GM12891 (cell line): ENCODE results near the gene ZNF837.
"Not testable (repeated sequence)": the region's sequence is repeated elsewhere in the genome, so short reads cannot be mapped to it uniquely, and the experiment has no call there.

Experiments
- DNase-seq: peaks from one replicate; pipeline ENCODE4 v3.0.0; 2011; ENCODE audit warnings: low spot score; ENCODE audit not compliant: insufficient read length
- FAIRE-seq: peaks from 2 replicates; lab custom pipeline; 2011; peaks lifted over from hg19 to GRCh38; lab: Jason Lieb, UNC
- PAX5 ChIP-seq: IDR thresholded peaks from 2 replicates; pipeline ENCODE4 v1.6.1; 2011; ENCODE audit warnings: low read length, moderate library complexity, mild to moderate bottlenecking; ENCODE audit not compliant: insufficient read depth, severe bottlenecking
- POLR2A ChIP-seq: IDR thresholded peaks from 2 replicates; pipeline ENCODE4 v1.6.1; 2011; ENCODE audit warnings: low read depth, low read length, control low read depth
- POLR2AphosphoS5 ChIP-seq: IDR thresholded peaks from 2 replicates; pipeline ENCODE4 v1.6.1; 2011; ENCODE audit warnings: low read depth, low read length, control low read depth
- POU2F2 ChIP-seq: IDR thresholded peaks from 2 replicates; pipeline ENCODE4 v1.6.1; 2011; ENCODE audit warnings: low read depth, mild to moderate bottlenecking, control low read depth, low read length, moderate library complexity
- SPI1 ChIP-seq: IDR thresholded peaks from 2 replicates; pipeline ENCODE4 v1.6.1; 2011; ENCODE audit warnings: low read depth, low read length, control low read depth
- TAF1 ChIP-seq: IDR thresholded peaks from 2 replicates; pipeline ENCODE4 v1.6.1; 2011; ENCODE audit warnings: low read depth, low read length, control low read depth

ZNF837 gene

GRCh38 chr19:58406818-58407657 lies 26.2 kb upstream of the ZNF837 start:
- FAIRE-seq = no peak
- DNase-seq = no peak
- TF ChIP-seq SPI1 = no peak
- TF ChIP-seq TAF1 = no peak
- no peak for TF ChIP-seq PAX5
- no peak for TF ChIP-seq POU2F2
- TF ChIP-seq POLR2A = no peak
- no peak for TF ChIP-seq POLR2AphosphoS5

- FAIRE-seq, DNase-seq: not testable (repeated sequence)
Measured at GRCh38 chr19:58403920-58404478, 23.2 kb upstream of the ZNF837 start.

GRCh38 chr19:58401840-58402421 lies 21.1 kb upstream of the ZNF837 start:
- TF ChIP-seq PAX5 = no peak
- TF ChIP-seq POLR2AphosphoS5 = no peak
- TF ChIP-seq POLR2A = no peak
- TF ChIP-seq SPI1 = no peak
- no peak for TF ChIP-seq TAF1
- no peak for TF ChIP-seq POU2F2
- no peak for DNase-seq
- FAIRE-seq = no peak

GRCh38 chr19:58400916-58401839 lies 20.3 kb upstream of the ZNF837 start:
- FAIRE-seq = peak; percentile 99
- DNase-seq = peak; percentile 99

GRCh38 chr19:58400316-58400915 lies 19.6 kb upstream of the ZNF837 start:
- DNase-seq (no peak), FAIRE-seq (no peak)
- TF ChIP-seq SPI1 (no peak), POLR2AphosphoS5 (no peak), TAF1 (no peak), POLR2A (no peak), PAX5 (no peak), POU2F2 (no peak)

More at GRCh38 chr19:58400916-58401839, 20.3 kb upstream of the ZNF837 start:
- peak; percentile 94 for TF ChIP-seq POLR2A
- no peak; the same call in 1 of the 2 replicates for TF ChIP-seq SPI1
- TF ChIP-seq TAF1 = peak; percentile 96
- no peak for TF ChIP-seq PAX5
- TF ChIP-seq POU2F2 = no peak; the same call in 1 of the 2 replicates
- TF ChIP-seq POLR2AphosphoS5 = peak; percentile 95

- FAIRE-seq (no peak), DNase-seq (no peak)
- no peak for TF ChIP-seq SPI1
- no peak for TF ChIP-seq POU2F2
- TF ChIP-seq TAF1 = no peak
- TF ChIP-seq PAX5 = no peak
- no peak for TF ChIP-seq POLR2AphosphoS5
- no peak for TF ChIP-seq POLR2A
Measured at GRCh38 chr19:58399903-58400302, 19.1 kb upstream of the ZNF837 start.

- DNase-seq = no peak
- TF ChIP-seq SPI1 = no peak
- no peak for FAIRE-seq
Measured at GRCh38 chr19:58398545-58398944, 17.7 kb upstream of the ZNF837 start.

GRCh38 chr19:58398087-58398486 lies 17.3 kb upstream of the ZNF837 start:
- TF ChIP-seq PAX5 (no peak), POLR2AphosphoS5 (no peak), POLR2A (no peak), POU2F2 (no peak), TAF1 (no peak), SPI1 (no peak)
- FAIRE-seq (no peak), DNase-seq (no peak)

- FAIRE-seq (no peak), DNase-seq (no peak)
- TF ChIP-seq POU2F2 (no peak), PAX5 (no peak), TAF1 (no peak), POLR2AphosphoS5 (no peak), SPI1 (no peak), POLR2A (no peak)
Measured at GRCh38 chr19:58397533-58398037, 16.8 kb upstream of the ZNF837 start.
